GM12891 (cell line): ENCODE measurements around the gene ABCB7.

Source experiments
- PAX5 ChIP-seq: IDR thresholded peaks from 2 replicates; pipeline ENCODE4 v1.6.1; 2011; ENCODE audit warnings: low read length, moderate library complexity, mild to moderate bottlenecking; ENCODE audit not compliant: insufficient read depth, severe bottlenecking
- POLR2A ChIP-seq: IDR thresholded peaks from 2 replicates; pipeline ENCODE4 v1.6.1; 2011; ENCODE audit warnings: low read depth, low read length, control low read depth
- POLR2AphosphoS5 ChIP-seq: IDR thresholded peaks from 2 replicates; pipeline ENCODE4 v1.6.1; 2011; ENCODE audit warnings: low read depth, low read length, control low read depth
- POU2F2 ChIP-seq: IDR thresholded peaks from 2 replicates; pipeline ENCODE4 v1.6.1; 2011; ENCODE audit warnings: low read depth, mild to moderate bottlenecking, control low read depth, low read length, moderate library complexity
- SPI1 ChIP-seq: IDR thresholded peaks from 2 replicates; pipeline ENCODE4 v1.6.1; 2011; ENCODE audit warnings: low read depth, low read length, control low read depth
- TAF1 ChIP-seq: IDR thresholded peaks from 2 replicates; pipeline ENCODE4 v1.6.1; 2011; ENCODE audit warnings: low read depth, low read length, control low read depth

DNA sequence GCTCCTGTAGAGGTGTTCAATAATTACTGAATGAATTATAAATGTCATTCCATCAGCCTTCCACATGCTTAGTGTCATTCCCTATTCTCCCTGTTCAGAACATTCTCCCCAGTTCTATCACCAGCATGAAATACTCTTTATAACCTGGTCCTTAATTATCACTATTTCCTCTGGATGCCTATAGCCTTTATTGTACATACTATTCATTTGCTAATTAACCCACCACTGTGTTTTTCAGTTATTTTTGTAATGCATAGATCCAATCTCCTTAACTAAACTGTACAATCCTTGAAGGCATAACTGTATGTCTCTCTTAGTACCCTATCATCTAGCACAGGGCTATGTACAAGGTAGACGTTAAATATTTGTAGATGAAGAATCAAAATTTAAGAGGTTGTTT is 1.2 kb downstream of the ABCB7 start:
- no peak for TF ChIP-seq POLR2A
- TF ChIP-seq POLR2AphosphoS5, result no peak
- TF ChIP-seq TAF1, result no peak
- no peak for TF ChIP-seq SPI1
- TF ChIP-seq POU2F2, result no peak
- no peak for TF ChIP-seq PAX5
